Neural cell (in vitro differentiated cells): ENCODE results near the gene SPEM3.

Experiments used
- EP300 ChIP-seq: fragments of 450-650 bp; conservative IDR thresholded peaks from 2 replicates; pipeline ENCODE4 v1.6.1; 2014; ENCODE audit warnings: antibody characterized with exemption, mild to moderate bottlenecking, moderate library complexity; ENCODE audit not compliant: poor library complexity, severe bottlenecking
- MXI1 ChIP-seq: fragments of 450-650 bp; conservative IDR thresholded peaks from 2 replicates; pipeline ENCODE4 v1.6.1; 2014; ENCODE audit warnings: antibody characterized with exemption, mild to moderate bottlenecking; ENCODE audit not compliant: poor library complexity, severe bottlenecking
- POLR2AphosphoS5 ChIP-seq: IDR thresholded peaks from 2 replicates; pipeline ENCODE4 v1.6.1; 2012
- RAD21 ChIP-seq: fragments of 450-650 bp; conservative IDR thresholded peaks from 2 replicates; pipeline ENCODE4 v1.6.1; 2014; ENCODE audit warnings: antibody characterized with exemption, mild to moderate bottlenecking, moderate library complexity
- TAF1 ChIP-seq: IDR thresholded peaks from 2 replicates; pipeline ENCODE4 v1.6.1; 2012; ENCODE audit warnings: low read depth
- TF ChIP-seq, protein P1 (sequence below): fragments of 450-650 bp; IDR thresholded peaks from 2 replicates; pipeline ENCODE4 v1.5.1; 2014; ENCODE audit warnings: antibody characterized with exemption, mild to moderate bottlenecking, moderate library complexity; ENCODE audit not compliant: poor library complexity, severe bottlenecking
- TF ChIP-seq, protein P2 (sequence below): IDR thresholded peaks from 2 replicates; pipeline ENCODE4 v1.6.1; 2012; ENCODE audit warnings: borderline replicate concordance

GRCh38 chr17:7479213-7480088 is 50.8 kb downstream of the SPEM3 start, which contains the start of gene ZBTB4:
- TF ChIP-seq TAF1 (no peak), EP300 (peak; percentile 24), POLR2AphosphoS5 (peak; percentile 83), RAD21 (peak; percentile 33), MXI1 (peak; percentile 55)
- TF ChIP-seq, protein P1, sequence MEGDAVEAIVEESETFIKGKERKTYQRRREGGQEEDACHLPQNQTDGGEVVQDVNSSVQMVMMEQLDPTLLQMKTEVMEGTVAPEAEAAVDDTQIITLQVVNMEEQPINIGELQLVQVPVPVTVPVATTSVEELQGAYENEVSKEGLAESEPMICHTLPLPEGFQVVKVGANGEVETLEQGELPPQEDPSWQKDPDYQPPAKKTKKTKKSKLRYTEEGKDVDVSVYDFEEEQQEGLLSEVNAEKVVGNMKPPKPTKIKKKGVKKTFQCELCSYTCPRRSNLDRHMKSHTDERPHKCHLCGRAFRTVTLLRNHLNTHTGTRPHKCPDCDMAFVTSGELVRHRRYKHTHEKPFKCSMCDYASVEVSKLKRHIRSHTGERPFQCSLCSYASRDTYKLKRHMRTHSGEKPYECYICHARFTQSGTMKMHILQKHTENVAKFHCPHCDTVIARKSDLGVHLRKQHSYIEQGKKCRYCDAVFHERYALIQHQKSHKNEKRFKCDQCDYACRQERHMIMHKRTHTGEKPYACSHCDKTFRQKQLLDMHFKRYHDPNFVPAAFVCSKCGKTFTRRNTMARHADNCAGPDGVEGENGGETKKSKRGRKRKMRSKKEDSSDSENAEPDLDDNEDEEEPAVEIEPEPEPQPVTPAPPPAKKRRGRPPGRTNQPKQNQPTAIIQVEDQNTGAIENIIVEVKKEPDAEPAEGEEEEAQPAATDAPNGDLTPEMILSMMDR, result no peak
- TF ChIP-seq, protein P2, sequence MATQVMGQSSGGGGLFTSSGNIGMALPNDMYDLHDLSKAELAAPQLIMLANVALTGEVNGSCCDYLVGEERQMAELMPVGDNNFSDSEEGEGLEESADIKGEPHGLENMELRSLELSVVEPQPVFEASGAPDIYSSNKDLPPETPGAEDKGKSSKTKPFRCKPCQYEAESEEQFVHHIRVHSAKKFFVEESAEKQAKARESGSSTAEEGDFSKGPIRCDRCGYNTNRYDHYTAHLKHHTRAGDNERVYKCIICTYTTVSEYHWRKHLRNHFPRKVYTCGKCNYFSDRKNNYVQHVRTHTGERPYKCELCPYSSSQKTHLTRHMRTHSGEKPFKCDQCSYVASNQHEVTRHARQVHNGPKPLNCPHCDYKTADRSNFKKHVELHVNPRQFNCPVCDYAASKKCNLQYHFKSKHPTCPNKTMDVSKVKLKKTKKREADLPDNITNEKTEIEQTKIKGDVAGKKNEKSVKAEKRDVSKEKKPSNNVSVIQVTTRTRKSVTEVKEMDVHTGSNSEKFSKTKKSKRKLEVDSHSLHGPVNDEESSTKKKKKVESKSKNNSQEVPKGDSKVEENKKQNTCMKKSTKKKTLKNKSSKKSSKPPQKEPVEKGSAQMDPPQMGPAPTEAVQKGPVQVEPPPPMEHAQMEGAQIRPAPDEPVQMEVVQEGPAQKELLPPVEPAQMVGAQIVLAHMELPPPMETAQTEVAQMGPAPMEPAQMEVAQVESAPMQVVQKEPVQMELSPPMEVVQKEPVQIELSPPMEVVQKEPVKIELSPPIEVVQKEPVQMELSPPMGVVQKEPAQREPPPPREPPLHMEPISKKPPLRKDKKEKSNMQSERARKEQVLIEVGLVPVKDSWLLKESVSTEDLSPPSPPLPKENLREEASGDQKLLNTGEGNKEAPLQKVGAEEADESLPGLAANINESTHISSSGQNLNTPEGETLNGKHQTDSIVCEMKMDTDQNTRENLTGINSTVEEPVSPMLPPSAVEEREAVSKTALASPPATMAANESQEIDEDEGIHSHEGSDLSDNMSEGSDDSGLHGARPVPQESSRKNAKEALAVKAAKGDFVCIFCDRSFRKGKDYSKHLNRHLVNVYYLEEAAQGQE, result peak; percentile 67
